ENCODE results near the gene EP400.

The EP400 gene

GRCh38 chr12:132026061-132026795 lies 76.5 kb downstream of the EP400 start:
- Histone ChIP-seq H3K27me3 (ENCODE audit: control insufficient read depth in 1 of 2, insufficient read depth in 2 of 2, low read length in 2 of 2) (no peaks in the 10 kb centered on the region), H3K9me3 (ENCODE audit: control insufficient read depth in 2 of 2, low read length in 2 of 2) (no peaks in the 10 kb centered on the region), H3K36me3 (ENCODE audit: control insufficient read depth in 2 of 2, insufficient read depth in 2 of 2, low read length in 2 of 2) (peaks cover 77% of the 10 kb centered on the region in 2 donors), H3K9ac (ENCODE audit: low read length in 2 of 2) (no peak overlapping the region), H3K4me1 (ENCODE audit: control insufficient read depth, insufficient read depth, low read length) (no peaks in the 10 kb centered on the region), H3K27ac (ENCODE audit: low read length) (no peak overlapping the region), H3K4me3 (ENCODE audit: low read length in 2 of 2) (no peak overlapping the region)

- no peaks in the 10 kb centered on the region for H3K27me3 ChIP-seq (ENCODE audit: control insufficient read depth in 1 of 2, insufficient read depth in 2 of 2, low read length in 2 of 2)
- H3K4me3 ChIP-seq (ENCODE audit: low read length in 2 of 2) = no peak overlapping the region
- H3K9ac ChIP-seq (ENCODE audit: low read length in 2 of 2) = no peak overlapping the region
- no peak overlapping the region for H3K27ac ChIP-seq (ENCODE audit: low read length)
- peaks cover 75% of the 10 kb centered on the region in 2 donors for H3K36me3 ChIP-seq (ENCODE audit: control insufficient read depth in 2 of 2, insufficient read depth in 2 of 2, low read length in 2 of 2)
- no peaks in the 10 kb centered on the region for H3K9me3 ChIP-seq (ENCODE audit: control insufficient read depth in 2 of 2, low read length in 2 of 2)
- no peaks in the 10 kb centered on the region for H3K4me1 ChIP-seq (ENCODE audit: control insufficient read depth, insufficient read depth, low read length)
Observed at GRCh38 chr12:132026796-132027500, 77.2 kb downstream of the EP400 start.

GRCh38 chr12:132027636-132028035 lies 77.9 kb downstream of the EP400 start:
- Histone ChIP-seq H3K9me3 (ENCODE audit: control insufficient read depth in 2 of 2, low read length in 2 of 2) (no peaks in the 10 kb centered on the region), H3K36me3 (ENCODE audit: control insufficient read depth in 2 of 2, insufficient read depth in 2 of 2, low read length in 2 of 2) (peaks cover 73 to 77% of the 10 kb centered on the region in 2 donors), H3K27ac (ENCODE audit: low read length) (no peak overlapping the region), H3K27me3 (ENCODE audit: control insufficient read depth in 1 of 2, insufficient read depth in 2 of 2, low read length in 2 of 2) (no peaks in the 10 kb centered on the region), H3K9ac (ENCODE audit: low read length in 2 of 2) (no peak overlapping the region), H3K4me3 (ENCODE audit: low read length in 2 of 2) (no peak overlapping the region), H3K4me1 (ENCODE audit: control insufficient read depth, insufficient read depth, low read length) (no peaks in the 10 kb centered on the region)

- H3K4me1 ChIP-seq (ENCODE audit: control insufficient read depth, insufficient read depth, low read length) = no peaks in the 10 kb centered on the region
- no peak overlapping the region for H3K27ac ChIP-seq (ENCODE audit: low read length)
- no peaks in the 10 kb centered on the region for H3K9me3 ChIP-seq (ENCODE audit: control insufficient read depth in 2 of 2, low read length in 2 of 2)
- no peaks in the 10 kb centered on the region for H3K27me3 ChIP-seq (ENCODE audit: control insufficient read depth in 1 of 2, insufficient read depth in 2 of 2, low read length in 2 of 2)
- H3K4me3 ChIP-seq (ENCODE audit: low read length in 2 of 2) = no peak overlapping the region
- H3K9ac ChIP-seq (ENCODE audit: low read length in 2 of 2) = no peak overlapping the region
- H3K36me3 ChIP-seq (ENCODE audit: control insufficient read depth in 2 of 2, insufficient read depth in 2 of 2, low read length in 2 of 2) = peaks cover 74 to 77% of the 10 kb centered on the region in 2 donors
Observed at GRCh38 chr12:132028111-132028510, 78.4 kb downstream of the EP400 start.

GRCh38 chr12:132029503-132030300 lies 80.0 kb downstream of the EP400 start:
- Histone ChIP-seq H3K27ac (ENCODE audit: low read length) (no peak overlapping the region), H3K36me3 (ENCODE audit: control insufficient read depth in 2 of 2, insufficient read depth in 2 of 2, low read length in 2 of 2) (peaks cover 77 to 79% of the 10 kb centered on the region in 2 donors), H3K4me3 (ENCODE audit: low read length in 2 of 2) (no peak overlapping the region), H3K9me3 (ENCODE audit: control insufficient read depth in 2 of 2, low read length in 2 of 2) (no peaks in the 10 kb centered on the region), H3K4me1 (ENCODE audit: control insufficient read depth, insufficient read depth, low read length) (no peaks in the 10 kb centered on the region), H3K27me3 (ENCODE audit: control insufficient read depth in 1 of 2, insufficient read depth in 2 of 2, low read length in 2 of 2) (no peaks in the 10 kb centered on the region), H3K9ac (ENCODE audit: low read length in 2 of 2) (no peak overlapping the region)

GRCh38 chr12:132030367-132031038 lies 80.8 kb downstream of the EP400 start:
- Histone ChIP-seq H3K9me3 (ENCODE audit: control insufficient read depth in 2 of 2, low read length in 2 of 2) (no peaks in the 10 kb centered on the region), H3K27ac (ENCODE audit: low read length) (no peak overlapping the region), H3K27me3 (ENCODE audit: control insufficient read depth in 1 of 2, insufficient read depth in 2 of 2, low read length in 2 of 2) (no peaks in the 10 kb centered on the region), H3K4me1 (ENCODE audit: control insufficient read depth, insufficient read depth, low read length) (no peaks in the 10 kb centered on the region), H3K4me3 (ENCODE audit: low read length in 2 of 2) (no peak overlapping the region), H3K9ac (ENCODE audit: low read length in 2 of 2) (no peak overlapping the region), H3K36me3 (ENCODE audit: control insufficient read depth in 2 of 2, insufficient read depth in 2 of 2, low read length in 2 of 2) (peaks cover 76 to 79% of the 10 kb centered on the region in 2 donors)

- Histone ChIP-seq H3K4me1 (ENCODE audit: control insufficient read depth, insufficient read depth, low read length) (no peaks in the 10 kb centered on the region), H3K4me3 (ENCODE audit: low read length in 2 of 2) (no peak overlapping the region), H3K36me3 (ENCODE audit: control insufficient read depth in 2 of 2, insufficient read depth in 2 of 2, low read length in 2 of 2) (peaks cover 72 to 73% of the 10 kb centered on the region in 2 donors)
Observed at GRCh38 chr12:132033627-132034026, 83.9 kb downstream of the EP400 start.

GRCh38 chr12:132036063-132036683 lies 86.4 kb downstream of the EP400 start:
- Histone ChIP-seq H3K27ac (ENCODE audit: low read length) (no peak overlapping the region), H3K4me3 (ENCODE audit: low read length in 2 of 2) (no peak overlapping the region), H3K9ac (ENCODE audit: low read length in 2 of 2) (no peak overlapping the region), H3K27me3 (ENCODE audit: control insufficient read depth in 1 of 2, insufficient read depth in 2 of 2, low read length in 2 of 2) (no peaks in the 10 kb centered on the region), H3K9me3 (ENCODE audit: control insufficient read depth in 2 of 2, low read length in 2 of 2) (no peaks in the 10 kb centered on the region), H3K36me3 (ENCODE audit: control insufficient read depth in 2 of 2, insufficient read depth in 2 of 2, low read length in 2 of 2) (peaks cover 49 to 63% of the 10 kb centered on the region in 2 donors), H3K4me1 (ENCODE audit: control insufficient read depth, insufficient read depth, low read length) (no peaks in the 10 kb centered on the region)

More at GRCh38 chr12:132033627-132034026, 83.9 kb downstream of the EP400 start:
- H3K9ac ChIP-seq (ENCODE audit: low read length in 2 of 2) = no peak overlapping the region
- no peaks in the 10 kb centered on the region for H3K9me3 ChIP-seq (ENCODE audit: control insufficient read depth in 2 of 2, low read length in 2 of 2)
- H3K27ac ChIP-seq (ENCODE audit: low read length) = no peak overlapping the region
- H3K27me3 ChIP-seq (ENCODE audit: control insufficient read depth in 1 of 2, insufficient read depth in 2 of 2, low read length in 2 of 2) = no peaks in the 10 kb centered on the region

GRCh38 chr12:132040906-132041606 lies 91.3 kb downstream of the EP400 start:
- H3K9me3 ChIP-seq (ENCODE audit: control insufficient read depth in 2 of 2, low read length in 2 of 2) = no peaks in the 10 kb centered on the region
- H3K36me3 ChIP-seq (ENCODE audit: control insufficient read depth in 2 of 2, insufficient read depth in 2 of 2, low read length in 2 of 2) = peaks cover 47 to 59% of the 10 kb centered on the region in 2 donors
- no peaks in the 10 kb centered on the region for H3K27me3 ChIP-seq (ENCODE audit: control insufficient read depth in 1 of 2, insufficient read depth in 2 of 2, low read length in 2 of 2)
- no peak overlapping the region for H3K27ac ChIP-seq (ENCODE audit: low read length)
- peaks cover 5% of the 10 kb centered on the region for H3K4me1 ChIP-seq (ENCODE audit: control insufficient read depth, insufficient read depth, low read length)
- no peak overlapping the region for H3K4me3 ChIP-seq (ENCODE audit: low read length in 2 of 2)
- H3K9ac ChIP-seq (ENCODE audit: low read length in 2 of 2) = no peak overlapping the region

Measured in stomach smooth muscle (tissue), 2 donors.